ENCODE data around the gene TMEFF1.
"Not testable (repeated sequence)": the region's sequence is repeated elsewhere in the genome, so short reads cannot be mapped to it uniquely, and the experiment has no call there.

Gene TMEFF1

GRCh38 chr9:100499460-100499859, 26.5 kb downstream of the TMEFF1 start:
- DNase-seq, result no peak

GRCh38 chr9:100499866-100500265, 26.9 kb downstream of the TMEFF1 start:
- no peak for DNase-seq

GRCh38 chr9:100505564-100506159, 32.7 kb downstream of the TMEFF1 start:
- DNase-seq, result peak in 1 of 2 experiments; percentile 12

GRCh38 chr9:100507350-100507749, 34.4 kb downstream of the TMEFF1 start:
- DNase-seq, result not testable (repeated sequence)

GRCh38 chr9:100511205-100511604, 38.3 kb downstream of the TMEFF1 start:
- no peak for DNase-seq

GRCh38 chr9:100515578-100516494, 42.9 kb downstream of the TMEFF1 start:
- DNase-seq, result no peak

GRCh38 chr9:100521282-100521681, 48.3 kb downstream of the TMEFF1 start:
- DNase-seq, result no peak

- DNase-seq, result no peak
These were observed 52.6 kb downstream of the TMEFF1 start for GRCh38 chr9:100525563-100525962.

GRCh38 chr9:100527180-100527794, 54.3 kb downstream of the TMEFF1 start:
- not testable (repeated sequence) for DNase-seq

- DNase-seq, result peak in 1 of 2 experiments; percentile 32
These were observed 61.5 kb downstream of the TMEFF1 start for GRCh38 chr9:100534401-100534800.

GRCh38 chr9:100540327-100540726, 67.4 kb downstream of the TMEFF1 start:
- DNase-seq, result no peak

- DNase-seq, result no peak
These were observed 76.1 kb downstream of the TMEFF1 start for GRCh38 chr9:100549048-100549447.

- DNase-seq, result no peak
These were observed 82.0 kb downstream of the TMEFF1 start for GRCh38 chr9:100554935-100555401.

- no peak for DNase-seq
These were observed 82.5 kb downstream of the TMEFF1 start for GRCh38 chr9:100555471-100555870.

GRCh38 chr9:100557053-100557452, 84.1 kb downstream of the TMEFF1 start:
- no peak for DNase-seq

GRCh38 chr9:100561256-100561655, 88.3 kb downstream of the TMEFF1 start:
- no peak for DNase-seq

- DNase-seq, result no peak
These were observed 94.9 kb downstream of the TMEFF1 start for GRCh38 chr9:100567856-100568255.

- DNase-seq, result no peak
These were observed 100.8 kb downstream of the TMEFF1 start for GRCh38 chr9:100573655-100574260.

GRCh38 chr9:100575006-100575405, 102.1 kb downstream of the TMEFF1 start:
- no peak for DNase-seq

GRCh38 chr9:100575765-100576386, 102.9 kb downstream of the TMEFF1 start:
- DNase-seq, result no peak

GRCh38 chr9:100577776-100578448, 105.0 kb downstream of the TMEFF1 start, which contains the start of gene CAVIN4:
Gene CAVIN4 (plus strand): TSS chr9:100578079. CDS start chr9:100578144, 65 bp downstream.
- no peak for DNase-seq

GRCh38 chr9:100578610-100579009, 105.7 kb downstream of the TMEFF1 start:
- no peak for DNase-seq

Data from NCI-H2081 (cell line).